Heart right ventricle (tissue), 16 donors: ENCODE data around the gene RAD54L. TPM values are rescaled to one million over a fixed set of nuclear protein-coding genes. Genes with fewer than 3 reads are reported as not detected.

Experiments used
- ATAC-seq, 8 donors: fragments of 200-7000 bp; cut with Tn5 transposase; one replicate each; pipeline ENCODE4 v1.9.1; 2020; ENCODE audit warnings: mild to moderate bottlenecking in 8 of 8, moderate library complexity in 8 of 8, moderate number of reproducible peaks in 1 of 8
- DNase-seq, 2 donors: peaks; one replicate each; pipeline ENCODE4 v3.0.0-alpha.2; 2020
- H3K27ac ChIP-seq, 10 donors: fragments of 200-600 bp; sonication (generic) in 2 of 10; one replicate each; pipeline versions ENCODE4 v1.5.0 to v1.8.0; 2020 to 2022; ENCODE audit warnings: mild to moderate bottlenecking in 3 of 10
- H3K27me3 ChIP-seq, 7 donors: fragments of 200-600 bp; one replicate each; pipeline ENCODE4 v1.8.0; 2021 to 2022; ENCODE audit warnings: mild to moderate bottlenecking in 2 of 7
- H3K36me3 ChIP-seq, 9 donors: fragments of 200-600 bp; sonication (generic) in 1 of 9; one replicate each; pipeline versions ENCODE4 v1.5.0 to v1.8.0; 2020 to 2022; ENCODE audit warnings: mild to moderate bottlenecking in 2 of 9
- H3K4me1 ChIP-seq, 9 donors: fragments of 200-600 bp; sonication (generic) in 1 of 9; one replicate each; pipeline versions ENCODE4 v1.5.0 to v1.8.0; 2020 to 2022; ENCODE audit warnings: mild to moderate bottlenecking in 4 of 9
- H3K4me3 ChIP-seq, 10 donors: fragments of 200-600 bp; sonication (generic) in 2 of 10; one replicate each; pipeline versions ENCODE4 v1.5.0 to v1.8.0; 2020 to 2022; ENCODE audit warnings: mild to moderate bottlenecking in 7 of 10, moderate library complexity in 2 of 10
- H3K9me3 ChIP-seq, 11 donors: fragments of 200-600 bp in 10 of 11; sonication (generic) in 2 of 11; one replicate each; pipeline versions ENCODE4 v1.5.0 to v1.8.0; 2013 to 2022; ENCODE audit warnings: mild to moderate bottlenecking in 2 of 11, control low read depth in 1 of 11, moderate library complexity in 1 of 11
- CTCF ChIP-seq, 9 donors: fragments of 200-600 bp; sonication (generic) in 2 of 9; IDR thresholded peaks; one replicate each; pipeline versions ENCODE4 v1.5.0 to v1.8.0; 2021 to 2022; ENCODE audit warnings: antibody characterized with exemption in 9 of 9, mild to moderate bottlenecking in 5 of 9, moderate library complexity in 1 of 9
- WGBS, 2 donors: extraction: QIAGEN DNeasy Blood & Tissue Kit; methylation state at CpG; one replicate each; pipeline ENCODE4 v1.1.7; 2013; ENCODE audit warnings: inconsistent platforms in 1 of 2; 5-methylcytosine and 5-hydroxymethylcytosine counted together
- intact Hi-C, 10 donors: fragments of 100-400 bp; cut with DNase I; formaldehyde crosslinking; loops; one replicate each; pipeline versions ENCODE4 v1.11.1 to v1.14.2; 2022
- polyA plus RNA-seq, 2 donors: library from polyadenylated mRNA; stranded (reverse); fragments of 200-250 nt; gene quantifications; one replicate each; pipeline ENCODE4 v1.2.3, GENCODE V29; 2013
- total RNA-seq, 10 donors: library from RNA; stranded (reverse); fragmentation: NEBNext Ultra II Directional in 3 of 10; extraction: Animal tissue kit (Norgen Biotek cat#: 25700) in 3 of 10; gene quantifications; one replicate each; pipeline versions ENCODE4 v1.2.1 to v1.2.4, GENCODE V29; 2021 to 2023
- donor health status: Arrhythmogenic right ventricular cardiomyopathy.
- donor health status: ischemic (EF 13 %, LVEDD 7.1; RV severe dilation, severe dysfunction).
- donor health status: healthy with polysubstance abuse.
- donor health status: DM: no; HTN: yes; CAD: no.
- donor health status: DM: no; HTN: no; CAD: no.
- donor health status: ischemic (EF 25% LVEDD 6.9; RV normal size, moderate dysfunction).
- donor health status: ischemic (EF 25% LVEDD 5.7; RV mildly dilated, moderate dysfunction).
- donor health status: healthy.
- donor health status: DM: yes; HTN: yes; CAD: no.
- donor health status: Ischemic cardiomyopathy.
- donor health status: ischemic (EF 35%, LVEDD 5.7; RV mildly dilated, moderate dysfunction).
- donor health status: nonischemic (EF 11% LVEDD 7.7; RV severe dilation, severe dysfunction).
- donor health status: DM: yes; HTN: yes; CAD: no.
- donor health status: PGD.
- donor health status: ischemic (EF 29% LVEDD 5.4; RV normal size, mild dysfunction).
- donor health status: nonischemic (EF 23%, LVEDD 6.1; RV moderate dilation, normal function).

RAD54L gene
- total and polyA plus RNA-seq, 12 donors, result 0.35 to 2.8 (median 0.68) TPM; not detected in 1

- DNase-seq (peak in 1 of 2 donors; percentile 45), ATAC-seq (peak; percentile 90 to 94 (median 91))
- H3K27ac ChIP-seq, result peak overlapping the region; percentile 39 to 89 (median 82)
- no peak for TF ChIP-seq CTCF (IDR thresholded peaks at IDR 0.05)
- H3K27me3 ChIP-seq, result no peaks in the 10 kb centered on the region
- peaks cover 2 to 22% (median 13%) of the 10 kb centered on the region in 9 donors for H3K4me1 ChIP-seq
- no peaks in the 10 kb centered on the region for H3K9me3 ChIP-seq
- intact Hi-C loops, result loop anchor here in 6 of 10 donors (2.0 to 10.0 kb wide), 5 partner anchors 51 to 101 kb away; partner anchors contain the start of genes LRRC41 (in 3 of the 6), NSUN4 (in 3 of the 6) and UQCRH (in 3 of the 6)
- H3K4me3 ChIP-seq, result peak overlapping the region; percentile 42 to 88 (median 62)
- H3K36me3 ChIP-seq, result peaks cover 0 to 4% (median 0%) of the 10 kb centered on the region in 9 donors
- 1 to 2% methylated on average over 30 to 35 of the region's 35 CpGs for WGBS, 2 donors
These were observed 771 bp upstream of the RAD54L start for GRCh38 chr1:46246548-46247435.

- ATAC-seq (no peak), DNase-seq (no peak)
- Histone ChIP-seq H3K4me3 (peak overlapping the region in 9 of 10 donors; percentile 52 to 82 (median 62)), H3K36me3 (peaks cover 0 to 12% (median 0%) of the 10 kb centered on the region in 9 donors), H3K27me3 (no peaks in the 10 kb centered on the region), H3K4me1 (peaks cover 2 to 22% (median 13%) of the 10 kb centered on the region in 9 donors), H3K27ac (peak overlapping the region in 1 of 10 donors; percentile 44), H3K9me3 (no peaks in the 10 kb centered on the region)
- 4 to 5% methylated on average over 7 of the region's 7 CpGs for WGBS, 2 donors
- intact Hi-C loops, result loop anchor here in 5 of 10 donors (5.0 to 10.0 kb wide), 4 partner anchors 49 to 99 kb away; partner anchors contain the start of genes NSUN4 (in 3 of the 5), LRRC41 (in 2 of the 5) and UQCRH (in 2 of the 5)
- no peak for TF ChIP-seq CTCF (IDR thresholded peaks at IDR 0.05)
These were observed 758 bp downstream of the RAD54L start for GRCh38 chr1:46248122-46248920.

- H3K27me3 ChIP-seq, result no peaks in the 10 kb centered on the region
- no peak for ATAC-seq
- no peak for DNase-seq
- no peak overlapping the region for H3K27ac ChIP-seq
- H3K36me3 ChIP-seq, result peaks cover 0 to 14% (median 0%) of the 10 kb centered on the region in 9 donors
- no peak overlapping the region for H3K4me3 ChIP-seq
- H3K4me1 ChIP-seq, result no peaks in the 10 kb centered on the region
- no peaks in the 10 kb centered on the region for H3K9me3 ChIP-seq
- intact Hi-C loops, result no loop called here
- TF ChIP-seq CTCF (IDR thresholded peaks at IDR 0.05), result no peak
- WGBS, 2 donors, result 93 to 94% methylated on average over 5 of the region's 5 CpGs
These were observed 7.1 kb downstream of the RAD54L start for GRCh38 chr1:46254668-46255067.

GRCh38 chr1:46256523-46256922 is 9.0 kb downstream of the RAD54L start:
- H3K27me3 ChIP-seq, result no peaks in the 10 kb centered on the region
- peaks cover 0 to 27% (median 0%) of the 10 kb centered on the region in 9 donors for H3K36me3 ChIP-seq
- no peaks in the 10 kb centered on the region for H3K9me3 ChIP-seq
- DNase-seq (no peak), ATAC-seq (no peak)
- no peak overlapping the region for H3K27ac ChIP-seq
- intact Hi-C loops, result no loop called here
- H3K4me1 ChIP-seq, result no peaks in the 10 kb centered on the region
- H3K4me3 ChIP-seq, result no peak overlapping the region
- no peak for TF ChIP-seq CTCF (IDR thresholded peaks at IDR 0.05)
- WGBS, 2 donors, result 96% methylated on average over 2 of the region's 2 CpGs
